B cell (primary cell): ENCODE data around the gene CDRT4. TPM values are rescaled to one million over a fixed set of nuclear protein-coding genes. Genes with fewer than 3 reads are reported as not detected.
"Not testable (repeated sequence)": the region's sequence is repeated elsewhere in the genome, so short reads cannot be mapped to it uniquely, and the experiment has no call there.

Experiments
- ATAC-seq: fragments of 200-7000 bp; cut with Tn5 transposase; one replicate; pipeline ENCODE4 v1.10.0; 2021; ENCODE audit warnings: low read depth, mild to moderate bottlenecking, moderate number of reproducible peaks, moderate library complexity
- CTCF ChIA-PET: fragments of 350-600 bp; sonication (Branson Sonifier 250); formaldehyde crosslinking; loops from one replicate; lab custom pipeline; 2021; ENCODE audit warnings: antibody characterized with exemption, inconsistent platforms; lab: Charles Lee
- POLR2A ChIA-PET: fragments of 350-600 bp; sonication (Branson Sonifier 250); formaldehyde crosslinking; loops from one replicate; lab custom pipeline; 2021; ENCODE audit warnings: antibody characterized with exemption; lab: Charles Lee
- DNase-seq: peaks from one replicate; pipeline ENCODE4 v3.0.0; 2013
- H2AFZ ChIP-seq: 2 replicates; pipeline ENCODE4 v1.6.1; 2012; ENCODE audit warnings: mild to moderate bottlenecking, low read depth, low read length; ENCODE audit not compliant: insufficient read depth, poor library complexity, severe bottlenecking
- H3K27ac ChIP-seq, 2 donors: 1 replicate in 1 of 2; 2 replicates in 1 of 2; pipeline ENCODE4 v1.5.1; 2012 to 2013; ENCODE audit warnings: low read length in 2 of 2, mild to moderate bottlenecking in 2 of 2, moderate library complexity in 1 of 2
- H3K27me3 ChIP-seq, 4 experiments: fragments of 200-600 bp in 1 of 4; sonication (generic) in 1 of 4; replicated peaks in 1 of 4; 1 replicate in 2 of 4; 2 replicates in 2 of 4; pipeline versions ENCODE4 v1.6.1 to v1.7.0; 2013 to 2016; ENCODE audit warnings: low read length in 3 of 4, mild to moderate bottlenecking in 2 of 4, mixed read lengths in 1 of 4, moderate library complexity in 1 of 4; ENCODE audit not compliant: insufficient read depth in 4 of 4, control insufficient read depth in 3 of 4; ENCODE audit errors: control extremely low read depth in 1 of 4
- H3K36me3 ChIP-seq, 2 experiments: replicated peaks in 1 of 2; 1 replicate in 1 of 2; 2 replicates in 1 of 2; pipeline versions ENCODE4 v1.6.1 to v1.7.1; 2013; ENCODE audit warnings: low read length in 1 of 2; ENCODE audit not compliant: insufficient read depth in 2 of 2, control insufficient read depth in 1 of 2; ENCODE audit errors: control extremely low read depth in 1 of 2, extremely low read depth in 1 of 2
- H3K4me1 ChIP-seq, 2 donors: fragments of 200-600 bp in 1 of 2; sonication (generic) in 1 of 2; 1 replicate in 1 of 2; 2 replicates in 1 of 2; pipeline versions ENCODE4 v1.5.1 to v1.6.1; 2013 to 2017; ENCODE audit warnings: low read length in 2 of 2; ENCODE audit not compliant: control insufficient read depth in 2 of 2, insufficient read depth in 2 of 2
- H3K4me2 ChIP-seq: replicated peaks from 2 replicates; pipeline ENCODE3; 2012; ENCODE audit warnings: mild to moderate bottlenecking, low read depth, low read length; ENCODE audit not compliant: poor library complexity, severe bottlenecking
- H3K4me3 ChIP-seq, 5 experiments: fragments of 200-600 bp in 1 of 5; sonication (generic) in 1 of 5; 1 replicate in 3 of 5; 2 replicates in 2 of 5; pipeline versions ENCODE4 v1.5.1 to v1.7.0; 2011 to 2016; ENCODE audit warnings: low read length in 4 of 5, mild to moderate bottlenecking in 4 of 5, low read depth in 2 of 5, control low read depth in 1 of 5, moderate library complexity in 1 of 5; ENCODE audit not compliant: insufficient read depth in 1 of 5; ENCODE audit errors: control extremely low read depth in 1 of 5, extremely low read depth in 1 of 5
- H3K79me2 ChIP-seq: fragments of 200-600 bp; sonication (generic); one replicate; pipeline ENCODE4 v1.6.0; 2016; ENCODE audit warnings: low read length; ENCODE audit not compliant: control insufficient read depth, insufficient read depth
- H3K9ac ChIP-seq: fragments of 200-600 bp; sonication (generic); 2 replicates; pipeline ENCODE4 v1.6.1; 2017; ENCODE audit warnings: mild to moderate bottlenecking, low read length, moderate library complexity
- H3K9me3 ChIP-seq, 3 donors: one replicate each; pipeline versions ENCODE4 v1.6.1 to v1.7.1; 2013; ENCODE audit warnings: low read length in 2 of 3; ENCODE audit not compliant: control insufficient read depth in 2 of 3, insufficient read depth in 1 of 3; ENCODE audit errors: control extremely low read depth in 1 of 3
- H4K20me1 ChIP-seq: 2 replicates; pipeline ENCODE4 v1.6.0; 2012; ENCODE audit warnings: mild to moderate bottlenecking, low read length; ENCODE audit not compliant: insufficient read depth, control insufficient read depth, poor library complexity, severe bottlenecking
- H3K27ac Mint-ChIP-seq: one replicate; pipeline ENCODE4 v1.8.0; 2021; ENCODE audit warnings: mixed read lengths
- H3K27me3 Mint-ChIP-seq: one replicate; pipeline ENCODE4 v1.8.0; 2021; ENCODE audit warnings: mixed read lengths
- H3K4me1 Mint-ChIP-seq: one replicate; pipeline ENCODE4 v1.8.0; 2021; ENCODE audit warnings: mixed read lengths
- H3K4me3 Mint-ChIP-seq: one replicate; pipeline ENCODE4 v1.8.0; 2021; ENCODE audit warnings: mixed read lengths
- H3K9me3 Mint-ChIP-seq: one replicate; pipeline ENCODE4 v1.8.0; 2022; ENCODE audit warnings: mixed read lengths; ENCODE audit not compliant: insufficient read depth
- CTCF ChIP-seq: fragments of 200-600 bp; IDR thresholded peaks from one replicate; pipeline ENCODE4 v1.8.0; 2022; ENCODE audit warnings: antibody characterized with exemption, mild to moderate bottlenecking
- EZH2 ChIP-seq: IDR thresholded peaks from 2 replicates; pipeline ENCODE4 v1.6.1; 2012; ENCODE audit warnings: borderline replicate concordance, low read depth, mild to moderate bottlenecking, moderate library complexity, low read length; ENCODE audit not compliant: insufficient read depth, poor library complexity, severe bottlenecking
- WGBS: methylation state at CpG from one replicate; pipeline ENCODE4 v1.1.5; 2013; ENCODE audit warnings: missing lambda C conversion rate; ENCODE audit not compliant: insufficient coverage; 5-methylcytosine and 5-hydroxymethylcytosine counted together
- intact Hi-C: fragments of 100-400 bp; cut with micrococcal nuclease; formaldehyde crosslinking; loops from one replicate; pipeline ENCODE4 v1.10.0; 2022
- polyA plus RNA-seq: library from polyadenylated mRNA; depleted of rRNA; stranded (reverse); fragments of >200 nt; gene quantifications from 2 replicates; pipeline ENCODE4 v1.2.3, GENCODE V29; 2012
- total RNA-seq, 2 donors: library from RNA; stranded (reverse); fragments of 120-200 nt in 1 of 2; gene quantifications; 1 replicate in 1 of 2; 2 replicates in 1 of 2; pipeline versions ENCODE4 v1.2.3 to v1.2.4, GENCODE V29; 2013 to 2022

Gene CDRT4
- total and polyA plus RNA-seq, 2 donors (not counting 1 experiment from before 2014, with no cell fraction given): 11.6 to 23.0 TPM

DNA sequence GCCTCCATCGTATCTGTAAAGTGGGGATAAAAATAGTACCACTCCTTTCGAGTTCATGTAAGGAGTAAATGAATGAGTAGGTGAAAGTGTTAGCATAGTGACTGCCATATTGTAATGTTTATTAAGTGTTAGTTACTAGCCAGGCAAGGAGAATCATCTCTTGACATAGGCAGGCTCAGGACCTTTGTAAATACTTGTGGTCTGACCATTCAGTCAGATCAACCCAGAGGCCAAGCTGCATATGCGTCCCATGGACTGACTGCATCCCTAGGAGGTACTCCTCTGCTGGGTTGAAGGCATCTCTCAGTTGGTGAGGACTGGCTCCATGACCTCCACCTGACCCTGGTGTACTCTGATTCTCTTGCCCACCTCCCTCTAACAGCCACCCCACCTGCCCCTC is 40.5 kb upstream of the CDRT4 start:
- H3K4me1 Mint-ChIP-seq: peaks cover 11% of the 10 kb centered on the region
- WGBS: 94% methylated on average over 2 of the region's 3 CpGs
- Histone ChIP-seq H3K27me3 (no peaks in the 10 kb centered on the region), H2AFZ (no peak overlapping the region), H3K79me2 (no peaks in the 10 kb centered on the region), H3K4me1 (peaks cover 5 to 7% of the 10 kb centered on the region in 2 donors), H3K9me3 (no peaks in the 10 kb centered on the region), H3K27ac (no peak overlapping the region), H3K4me2 (no peak overlapping the region), H3K36me3 (no peaks in the 10 kb centered on the region), H4K20me1 (no peaks in the 10 kb centered on the region), H3K4me3 (no peak overlapping the region), H3K9ac (no peak overlapping the region)
- no peaks in the 10 kb centered on the region for H3K9me3 Mint-ChIP-seq
- CTCF ChIA-PET: no interaction called here
- DNase-seq: no peak
- no peak overlapping the region for H3K4me3 Mint-ChIP-seq
- TF ChIP-seq CTCF: no peak
- TF ChIP-seq EZH2: no peak
- intact Hi-C loops: no loop called here
- no peaks in the 10 kb centered on the region for H3K27me3 Mint-ChIP-seq
- H3K27ac Mint-ChIP-seq: no peak overlapping the region
- ATAC-seq: no peak
- POLR2A ChIA-PET: no interaction called here

- WGBS: 98% methylated on average over 5 of the region's 9 CpGs
- Histone ChIP-seq H3K4me2 (no peak overlapping the region), H2AFZ (no peak overlapping the region), H3K4me1 (peaks cover 13% of the 10 kb centered on the region in 2 donors), H3K9me3 (no peaks in the 10 kb centered on the region), H3K27ac (no peak overlapping the region), H3K79me2 (no peaks in the 10 kb centered on the region), H3K9ac (no peak overlapping the region), H3K36me3 (no peaks in the 10 kb centered on the region), H3K27me3 (no peaks in the 10 kb centered on the region), H4K20me1 (no peaks in the 10 kb centered on the region), H3K4me3 (no peak overlapping the region)
- Mint-ChIP-seq H3K4me3 (no peak overlapping the region), H3K27me3 (no peaks in the 10 kb centered on the region), H3K9me3 (no peaks in the 10 kb centered on the region), H3K27ac (no peak overlapping the region), H3K4me1 (peaks cover 16% of the 10 kb centered on the region)
- no peak for ATAC-seq
- intact Hi-C loops: no loop called here
- ChIA-PET CTCF (no interaction called here), POLR2A (no interaction called here)
- TF ChIP-seq EZH2: no peak
- no peak for DNase-seq
Observed at GRCh38 chr17:15507001-15507400, 39.6 kb upstream of the CDRT4 start.

GRCh38 chr17:15505708-15506107 is 38.3 kb upstream of the CDRT4 start:
- H3K4me2 ChIP-seq, H3K9me3 Mint-ChIP-seq, H3K27me3 Mint-ChIP-seq, H2AFZ ChIP-seq, H3K9me3 ChIP-seq, H3K27ac Mint-ChIP-seq, CTCF ChIA-PET, H4K20me1 ChIP-seq, H3K27ac ChIP-seq, intact Hi-C loops, H3K4me3 Mint-ChIP-seq, H3K79me2 ChIP-seq, H3K36me3 ChIP-seq, H3K4me3 ChIP-seq, H3K27me3 ChIP-seq, H3K9ac ChIP-seq, DNase-seq, POLR2A ChIA-PET, ATAC-seq: not testable (repeated sequence)
- H3K4me1 ChIP-seq: peaks cover 13% of the 10 kb centered on the region in 2 donors
- peaks cover 14% of the 10 kb centered on the region for H3K4me1 Mint-ChIP-seq
- 95% methylated on average over 15 of the region's 32 CpGs for WGBS
